ENCODE measurements around the gene WDR54.
"Not testable (repeated sequence)": the region's sequence is repeated elsewhere in the genome, so short reads cannot be mapped to it uniquely, and the experiment has no call there.

WDR54 gene

GRCh38 chr2:74407682-74408081, 13.8 kb upstream of the WDR54 start:
- DNase-seq = no peak

GRCh38 chr2:74413001-74413698, 8.4 kb upstream of the WDR54 start:
- DNase-seq = no peak

GRCh38 chr2:74414441-74414840, 7.1 kb upstream of the WDR54 start:
- no peak for DNase-seq

- no peak for DNase-seq
Measured at GRCh38 chr2:74414881-74415761, 6.4 kb upstream of the WDR54 start.

GRCh38 chr2:74415762-74416395, 5.7 kb upstream of the WDR54 start:
- DNase-seq = no peak

GRCh38 chr2:74416778-74417177, 4.8 kb upstream of the WDR54 start:
- no peak for DNase-seq

- DNase-seq = no peak
Measured at GRCh38 chr2:74417197-74417596, 4.3 kb upstream of the WDR54 start.

GRCh38 chr2:74417763-74418162, 3.8 kb upstream of the WDR54 start:
- no peak for DNase-seq

GRCh38 chr2:74418312-74418711, 3.2 kb upstream of the WDR54 start:
- no peak for DNase-seq

- DNase-seq = no peak
Measured at GRCh38 chr2:74419345-74419744, 2.2 kb upstream of the WDR54 start.

- DNase-seq = no peak
Measured at GRCh38 chr2:74420006-74420405, 1.5 kb upstream of the WDR54 start.

- not testable (repeated sequence) for DNase-seq
Measured at GRCh38 chr2:74420443-74421103, 957 bp upstream of the WDR54 start.

- DNase-seq = no peak
Measured at GRCh38 chr2:74423231-74424095, 1.9 kb downstream of the WDR54 start.

GRCh38 chr2:74424139-74424992, 2.8 kb downstream of the WDR54 start:
- DNase-seq = no peak

- DNase-seq = no peak
Measured at GRCh38 chr2:74424995-74425406, 3.5 kb downstream of the WDR54 start.

GRCh38 chr2:74425523-74425922, 4.0 kb downstream of the WDR54 start:
- DNase-seq = no peak

GRCh38 chr2:74426181-74426758, 4.7 kb downstream of the WDR54 start:
- DNase-seq = no peak

GRCh38 chr2:74427551-74427950, 6.0 kb downstream of the WDR54 start:
- no peak for DNase-seq

- DNase-seq = no peak
Measured at GRCh38 chr2:74428675-74429074, 7.1 kb downstream of the WDR54 start.

GRCh38 chr2:74429487-74430451, 8.2 kb downstream of the WDR54 start:
- DNase-seq = no peak

Measured in NCI-H774 (cell line).